Omental fat pad (tissue), 4 donors: Measurements from ENCODE around the gene EEPD1. TPM values are rescaled to one million over a fixed set of nuclear protein-coding genes. Genes with fewer than 3 reads are reported as not detected.

Experiments
- ATAC-seq: fragments of 150-250 bp; one replicate; pipeline ENCODE4 v1.9.1; 2016; ENCODE audit warnings: mild to moderate bottlenecking, moderate library complexity; ENCODE audit not compliant: low FRiP score
- DNase-seq: peaks from one replicate; pipeline ENCODE4 v3.0.0-alpha.2; 2019; ENCODE audit warnings: low spot score
- CTCF ChIP-seq, 3 donors: fragments of 450-650 bp; IDR thresholded peaks; one replicate each; pipeline ENCODE4 v1.5.1; 2016 to 2017; ENCODE audit warnings: antibody characterized with exemption in 3 of 3, mild to moderate bottlenecking in 3 of 3, moderate library complexity in 2 of 3
- total RNA-seq, 4 donors: library from RNA; depleted of rRNA; stranded (reverse); fragments of >200 nt; gene quantifications; one replicate each; pipeline ENCODE4 v1.1.0, GENCODE V29; 2016

The EEPD1 gene
- total RNA-seq, 4 donors from 2014 or later = 6.5 to 23.0 (median 20.1) TPM

- ATAC-seq = no peak
- TF ChIP-seq CTCF (IDR thresholded peaks at IDR 0.05) = no peak
- no peak for DNase-seq
Observed at GRCh38 chr7:36215457-36215765, 62.4 kb downstream of the EEPD1 start.

- TF ChIP-seq CTCF (IDR thresholded peaks at IDR 0.05) = no peak
- ATAC-seq (peak; percentile 63), DNase-seq (no peak)
Observed at GRCh38 chr7:36216063-36216684, 63.1 kb downstream of the EEPD1 start.

- no peak for TF ChIP-seq CTCF (IDR thresholded peaks at IDR 0.05)
- no peak for DNase-seq
- ATAC-seq = no peak
Observed at GRCh38 chr7:36217211-36217960, 64.3 kb downstream of the EEPD1 start.

GRCh38 chr7:36217961-36218284 lies 64.9 kb downstream of the EEPD1 start:
- no peak for TF ChIP-seq CTCF (IDR thresholded peaks at IDR 0.05)
- no peak for ATAC-seq

GRCh38 chr7:36219429-36219828 lies 66.4 kb downstream of the EEPD1 start:
- ATAC-seq = no peak

More at GRCh38 chr7:36217961-36218284, 64.9 kb downstream of the EEPD1 start:
- no peak for DNase-seq

GRCh38 chr7:36223851-36224250 lies 70.8 kb downstream of the EEPD1 start:
- ATAC-seq (no peak), DNase-seq (no peak)
- TF ChIP-seq CTCF (IDR thresholded peaks at IDR 0.05) = no peak

More at GRCh38 chr7:36219429-36219828, 66.4 kb downstream of the EEPD1 start:
- TF ChIP-seq CTCF (IDR thresholded peaks at IDR 0.05) = no peak
- DNase-seq = no peak
